Measurements from ENCODE around the gene TRIAP1. TPM values are rescaled to one million over a fixed set of nuclear protein-coding genes. Genes with fewer than 3 reads are reported as not detected.

The TRIAP1 gene
- total and polyA plus RNA-seq, 2 donors (not counting 3 experiments of a cell fraction or from before 2014, with no cell fraction given), result 26.1 to 46.0 TPM

DNA sequence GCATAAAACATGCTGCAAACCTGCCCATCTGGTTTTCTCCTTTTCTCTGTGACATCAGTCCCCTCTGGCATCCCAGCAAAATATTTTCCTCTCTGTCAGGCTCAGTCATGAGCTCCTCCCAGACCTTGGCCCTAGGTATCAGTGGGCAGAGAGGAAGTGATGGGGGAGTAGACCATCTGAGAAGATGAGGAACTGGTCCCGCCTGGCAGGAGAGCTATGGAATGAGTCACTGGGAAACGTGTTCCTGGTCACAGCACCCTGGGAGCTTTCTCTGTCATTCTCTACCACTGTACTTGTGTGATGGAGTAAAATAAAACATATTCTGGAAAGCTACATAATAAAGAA lies 28.4 kb upstream of the TRIAP1 start:
- peaks cover 2% of the 10 kb centered on the region for H3K79me2 ChIP-seq (ENCODE audit: control insufficient read depth, insufficient read depth, low read length)
- TF ChIP-seq FOS (IDR thresholded peaks at IDR 0.05; ENCODE audit: borderline replicate concordance, insufficient read depth, low read length) (peak; percentile 86), GATA2 (IDR thresholded peaks at IDR 0.05; ENCODE audit: insufficient read depth, insufficient read length, low read depth, low read length) (no peak), JUN (IDR thresholded peaks at IDR 0.05; ENCODE audit: borderline replicate concordance, insufficient read depth, insufficient read length, low read depth) (no peak)
- TF ChIP-seq, protein P1, sequence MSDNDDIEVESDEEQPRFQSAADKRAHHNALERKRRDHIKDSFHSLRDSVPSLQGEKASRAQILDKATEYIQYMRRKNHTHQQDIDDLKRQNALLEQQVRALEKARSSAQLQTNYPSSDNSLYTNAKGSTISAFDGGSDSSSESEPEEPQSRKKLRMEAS (IDR thresholded peaks at IDR 0.05; ENCODE audit: insufficient read depth, insufficient read length), result no peak
- H3K27me3 ChIP-seq (ENCODE audit: control insufficient read depth in 2 of 2, insufficient read depth in 2 of 2, low read length in 2 of 2), result no peaks in the 10 kb centered on the region
- no peak overlapping the region for H3K27ac ChIP-seq (ENCODE audit: insufficient read depth, low read depth, low read length)
- peak; percentile 53 for DNase-seq (ENCODE audit: low read depth, low spot score)
- H3K4me3 ChIP-seq (replicated peaks in 1 of 3; ENCODE audit: insufficient read depth in 1 of 3, low read depth in 1 of 3, low read length in 3 of 3), result no peak overlapping the region
- H2AFZ ChIP-seq (ENCODE audit: low read depth, low read length), result no peak overlapping the region
- no TSS peak for BruUV-seq (replicated peaks)
- no peaks in the 10 kb centered on the region for H3K36me3 ChIP-seq (ENCODE audit: control insufficient read depth in 2 of 2, extremely low read depth in 1 of 2, insufficient read depth in 2 of 2, low read length in 2 of 2)
- POLR2A ChIA-PET, result interaction anchor here (1.5 kb wide), 1 partner anchor 22 kb away, joined by 11 read pairs; the partner anchor contains the start of gene DYNLL1
- CTCF ChIA-PET, result interaction anchor here (0.8 to 1.7 kb wide), 12 partner anchors 8 to 497 kb away, joined by 3 to 8 read pairs (median 4); partner anchors contain the start of gene DYNLL1
- H3K9me3 ChIP-seq (replicated peaks; ENCODE audit: control insufficient read depth, insufficient read depth, low read length), result no peaks in the 10 kb centered on the region
- no peak overlapping the region for H3K4me2 ChIP-seq (ENCODE audit: insufficient read depth, low read length)
- H3K9me1 ChIP-seq (replicated peaks; ENCODE audit: control insufficient read depth, extremely low read depth, insufficient read depth, low read length), result no peaks in the 10 kb centered on the region
- peaks cover 9% of the 10 kb centered on the region for H3K4me1 ChIP-seq (ENCODE audit: control insufficient read depth, extremely low read depth, insufficient read depth, low read length)
- peak; percentile 90 for FAIRE-seq
- dilution Hi-C loops (cut with MboI; ENCODE audit: extremely low pct_ligation_motif_present, low sequenced_read_pairs) (no loop called here), intact Hi-C loops (cut with micrococcal nuclease) (no loop called here)
- no peaks in the 10 kb centered on the region for H4K20me1 ChIP-seq (replicated peaks; ENCODE audit: control insufficient read depth, extremely low read depth, insufficient read depth, low read length)
- no peak overlapping the region for H3K9ac ChIP-seq (replicated peaks; ENCODE audit: extremely low read depth, insufficient read depth, low read length)

DNA sequence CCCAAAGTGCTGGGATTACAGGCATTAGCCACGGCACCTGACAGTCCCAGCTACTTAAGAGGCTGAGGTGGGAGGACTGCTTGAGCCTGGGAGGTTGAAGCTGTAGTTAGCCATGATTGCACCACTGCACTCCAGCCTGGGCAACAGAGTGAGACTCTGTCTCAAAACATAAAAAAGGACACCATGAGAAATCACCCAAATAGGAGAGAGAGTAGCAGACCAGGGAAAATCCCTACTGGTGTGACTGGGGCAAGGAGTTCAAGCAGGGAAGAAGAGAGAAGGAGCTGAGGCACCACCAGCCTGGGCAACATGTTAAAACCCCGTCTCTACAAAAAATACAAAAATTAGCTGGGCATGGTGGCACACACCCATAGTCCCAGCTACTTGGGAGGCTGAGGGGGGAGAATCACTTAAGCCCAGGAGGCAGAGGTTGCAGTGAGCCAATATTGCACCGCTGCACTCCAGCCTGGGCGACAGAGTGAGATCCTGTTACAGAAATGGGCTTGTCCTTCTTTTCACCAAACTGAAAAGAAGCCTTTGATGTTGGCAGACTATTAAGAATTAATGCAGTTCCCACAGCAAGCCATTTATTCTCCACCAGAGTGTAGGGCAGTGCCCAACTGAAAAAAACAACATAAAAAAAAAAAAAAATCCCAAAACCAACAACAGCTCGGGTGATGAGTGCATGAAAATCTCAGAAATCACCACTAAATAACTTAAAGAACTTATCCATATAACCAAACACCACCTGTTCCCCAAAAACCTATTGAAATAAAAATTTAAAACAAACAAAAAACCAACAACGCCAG lies 27.8 kb upstream of the TRIAP1 start:
- POLR2A ChIA-PET, result interaction anchor here (1.5 kb wide), 1 partner anchor 23 kb away, joined by 11 read pairs; the partner anchor contains the start of gene DYNLL1
- H3K4me2 ChIP-seq (ENCODE audit: insufficient read depth, low read length), result no peak overlapping the region
- no peak for FAIRE-seq
- peaks cover 6% of the 10 kb centered on the region for H3K79me2 ChIP-seq (ENCODE audit: control insufficient read depth, insufficient read depth, low read length)
- H3K27me3 ChIP-seq (ENCODE audit: control insufficient read depth in 2 of 2, insufficient read depth in 2 of 2, low read length in 2 of 2), result no peaks in the 10 kb centered on the region
- dilution Hi-C loops (cut with MboI; ENCODE audit: extremely low pct_ligation_motif_present, low sequenced_read_pairs) (no loop called here), intact Hi-C loops (cut with micrococcal nuclease) (no loop called here)
- H2AFZ ChIP-seq (ENCODE audit: low read depth, low read length), result no peak overlapping the region
- no peaks in the 10 kb centered on the region for H4K20me1 ChIP-seq (replicated peaks; ENCODE audit: control insufficient read depth, extremely low read depth, insufficient read depth, low read length)
- no peak overlapping the region for H3K9ac ChIP-seq (replicated peaks; ENCODE audit: extremely low read depth, insufficient read depth, low read length)
- H3K9me3 ChIP-seq (replicated peaks; ENCODE audit: control insufficient read depth, insufficient read depth, low read length), result no peaks in the 10 kb centered on the region
- no TSS peak for BruUV-seq (replicated peaks)
- no peaks in the 10 kb centered on the region for H3K9me1 ChIP-seq (replicated peaks; ENCODE audit: control insufficient read depth, extremely low read depth, insufficient read depth, low read length)
- DNase-seq (ENCODE audit: low read depth, low spot score), result no peak
- CTCF ChIA-PET, result interaction anchor here (0.8 to 1.7 kb wide), 11 partner anchors 8 to 498 kb away, joined by 3 to 8 read pairs (median 4); partner anchors contain the start of gene DYNLL1
- H3K4me3 ChIP-seq (replicated peaks in 1 of 3; ENCODE audit: insufficient read depth in 1 of 3, low read depth in 1 of 3, low read length in 3 of 3), result no peak overlapping the region
- TF ChIP-seq MYC (IDR thresholded peaks at IDR 0.05; ENCODE audit: low read depth, low read length) (no peak), FOS (IDR thresholded peaks at IDR 0.05; ENCODE audit: borderline replicate concordance, insufficient read depth, low read length) (no peak), JUN (IDR thresholded peaks at IDR 0.05; ENCODE audit: borderline replicate concordance, insufficient read depth, insufficient read length, low read depth) (no peak)
- H3K36me3 ChIP-seq (ENCODE audit: control insufficient read depth in 2 of 2, extremely low read depth in 1 of 2, insufficient read depth in 2 of 2, low read length in 2 of 2), result no peaks in the 10 kb centered on the region
- H3K4me1 ChIP-seq (ENCODE audit: control insufficient read depth, extremely low read depth, insufficient read depth, low read length), result peaks cover 9% of the 10 kb centered on the region
- H3K27ac ChIP-seq (ENCODE audit: insufficient read depth, low read depth, low read length), result no peak overlapping the region
